Mononuclear cell (primary cell): ENCODE results near the gene PATJ. TPM values are rescaled to one million over a fixed set of nuclear protein-coding genes. Genes with fewer than 3 reads are reported as not detected.
"Not testable (repeated sequence)": the region's sequence is repeated elsewhere in the genome, so short reads cannot be mapped to it uniquely, and the experiment has no call there.

Source experiments
- H3K27me3 ChIP-seq: 2 replicates; pipeline ENCODE4 v1.6.0; 2011; ENCODE audit warnings: low read length, control low read depth; ENCODE audit not compliant: insufficient read depth
- H3K4me1 ChIP-seq: 2 replicates; pipeline ENCODE4 v1.5.1; 2011; ENCODE audit warnings: mild to moderate bottlenecking, low read length, control low read depth; ENCODE audit not compliant: insufficient read depth
- H3K4me3 ChIP-seq: 2 replicates; pipeline ENCODE4 v1.5.1; 2011; ENCODE audit warnings: mild to moderate bottlenecking, low read length, moderate library complexity
- H3K9me3 ChIP-seq: 2 replicates; pipeline ENCODE4 v1.5.1; 2011; ENCODE audit warnings: low read depth, mild to moderate bottlenecking, control low read depth, low read length
- total RNA-seq: library from RNA; depleted of rRNA; stranded (reverse); fragments of >200 nt; gene quantifications from one replicate; pipeline ENCODE4 v1.2.3, GENCODE V29; 2012

PATJ gene
- total RNA-seq, 1 donor, result 45.0 TPM

- H3K9me3 ChIP-seq, result no peaks in the 10 kb centered on the region
- no peak overlapping the region for H3K4me3 ChIP-seq
- H3K27me3 ChIP-seq, result no peaks in the 10 kb centered on the region
- H3K4me1 ChIP-seq, result no peaks in the 10 kb centered on the region
Observed at GRCh38 chr1:62138029-62138428, 395.7 kb downstream of the PATJ start.

GRCh38 chr1:62139410-62139809 is 397.1 kb downstream of the PATJ start:
- no peaks in the 10 kb centered on the region for H3K27me3 ChIP-seq
- no peak overlapping the region for H3K4me3 ChIP-seq
- H3K4me1 ChIP-seq, result no peaks in the 10 kb centered on the region
- H3K9me3 ChIP-seq, result no peaks in the 10 kb centered on the region

GRCh38 chr1:62140666-62141065 is 398.4 kb downstream of the PATJ start:
- Histone ChIP-seq H3K27me3 (no peaks in the 10 kb centered on the region), H3K9me3 (no peaks in the 10 kb centered on the region), H3K4me1 (no peaks in the 10 kb centered on the region), H3K4me3 (no peak overlapping the region)

GRCh38 chr1:62142496-62142895 is 400.2 kb downstream of the PATJ start:
- Histone ChIP-seq H3K4me3 (no peak overlapping the region), H3K4me1 (no peaks in the 10 kb centered on the region), H3K9me3 (no peaks in the 10 kb centered on the region), H3K27me3 (no peaks in the 10 kb centered on the region)

- no peak overlapping the region for H3K4me3 ChIP-seq
Observed at GRCh38 chr1:62144238-62144831, 402.1 kb downstream of the PATJ start.

GRCh38 chr1:62159940-62160348 is 417.7 kb downstream of the PATJ start:
- no peaks in the 10 kb centered on the region for H3K4me1 ChIP-seq
- no peaks in the 10 kb centered on the region for H3K9me3 ChIP-seq
- H3K27me3 ChIP-seq, result no peaks in the 10 kb centered on the region
- H3K4me3 ChIP-seq, result no peak overlapping the region

More at GRCh38 chr1:62144238-62144831, 402.1 kb downstream of the PATJ start:
- no peaks in the 10 kb centered on the region for H3K4me1 ChIP-seq
- H3K9me3 ChIP-seq, result no peaks in the 10 kb centered on the region
- H3K27me3 ChIP-seq, result no peaks in the 10 kb centered on the region

- no peaks in the 10 kb centered on the region for H3K27me3 ChIP-seq
- no peak overlapping the region for H3K4me3 ChIP-seq
- H3K4me1 ChIP-seq, result no peaks in the 10 kb centered on the region
- H3K9me3 ChIP-seq, result no peaks in the 10 kb centered on the region
Observed at GRCh38 chr1:62161711-62162110, 419.4 kb downstream of the PATJ start.

- H3K4me3 ChIP-seq, H3K9me3 ChIP-seq, H3K27me3 ChIP-seq, H3K4me1 ChIP-seq: not testable (repeated sequence)
Observed at GRCh38 chr1:62170380-62170779, 428.1 kb downstream of the PATJ start.

GRCh38 chr1:62175568-62176179 is 433.4 kb downstream of the PATJ start:
- H3K9me3 ChIP-seq, result no peaks in the 10 kb centered on the region
- H3K4me1 ChIP-seq, result no peaks in the 10 kb centered on the region
- H3K4me3 ChIP-seq, result no peak overlapping the region
- H3K27me3 ChIP-seq, result no peaks in the 10 kb centered on the region

GRCh38 chr1:62176597-62177312 is 434.5 kb downstream of the PATJ start:
- H3K4me3 ChIP-seq, result no peak overlapping the region
- H3K9me3 ChIP-seq, result no peaks in the 10 kb centered on the region
- H3K4me1 ChIP-seq, result no peaks in the 10 kb centered on the region
- no peaks in the 10 kb centered on the region for H3K27me3 ChIP-seq

GRCh38 chr1:62177621-62178020 is 435.3 kb downstream of the PATJ start:
- H3K4me3 ChIP-seq, result no peak overlapping the region
- H3K27me3 ChIP-seq, result no peaks in the 10 kb centered on the region
- H3K9me3 ChIP-seq, result no peaks in the 10 kb centered on the region
- no peaks in the 10 kb centered on the region for H3K4me1 ChIP-seq

- Histone ChIP-seq H3K27me3 (no peaks in the 10 kb centered on the region), H3K9me3 (no peaks in the 10 kb centered on the region)
Observed at GRCh38 chr1:62178372-62178771, 436.1 kb downstream of the PATJ start.

GRCh38 chr1:62180054-62180453 is 437.8 kb downstream of the PATJ start:
- H3K4me3 ChIP-seq, H3K27me3 ChIP-seq, H3K9me3 ChIP-seq, H3K4me1 ChIP-seq: not testable (repeated sequence)

More at GRCh38 chr1:62178372-62178771, 436.1 kb downstream of the PATJ start:
- Histone ChIP-seq H3K4me3 (no peak overlapping the region), H3K4me1 (no peaks in the 10 kb centered on the region)

- H3K27me3 ChIP-seq, result no peaks in the 10 kb centered on the region
- H3K4me3 ChIP-seq, result no peak overlapping the region
- no peaks in the 10 kb centered on the region for H3K4me1 ChIP-seq
- H3K9me3 ChIP-seq, result no peaks in the 10 kb centered on the region
Observed at GRCh38 chr1:62180639-62181038, 438.4 kb downstream of the PATJ start.

- no peaks in the 10 kb centered on the region for H3K9me3 ChIP-seq
- H3K4me1 ChIP-seq, result no peaks in the 10 kb centered on the region
- no peaks in the 10 kb centered on the region for H3K27me3 ChIP-seq
- H3K4me3 ChIP-seq, result no peak overlapping the region
Observed at GRCh38 chr1:62181532-62181931, 439.3 kb downstream of the PATJ start.

GRCh38 chr1:62182157-62182556 is 439.9 kb downstream of the PATJ start:
- not testable (repeated sequence) for H3K27me3 ChIP-seq, H3K4me1 ChIP-seq, H3K4me3 ChIP-seq, H3K9me3 ChIP-seq
